Mesendoderm (in vitro differentiated cells): ENCODE data around the gene ADAM12.
"Not testable (repeated sequence)": the region's sequence is repeated elsewhere in the genome, so short reads cannot be mapped to it uniquely, and the experiment has no call there.

Source experiments
- DNase-seq: peaks from one replicate; pipeline ENCODE4 v3.0.0; 2013
- H2AK5ac ChIP-seq: 2 replicates; pipeline ENCODE4 v1.6.1; 2013; ENCODE audit warnings: low read length, inconsistent platforms
- H2BK120ac ChIP-seq: 2 replicates; pipeline ENCODE4 v1.6.1; 2013; ENCODE audit warnings: low read depth, mild to moderate bottlenecking, low read length, moderate library complexity, mixed read lengths
- H2BK15ac ChIP-seq: replicated peaks from 2 replicates; pipeline ENCODE4 v1.6.1; 2013; ENCODE audit warnings: low read depth, mild to moderate bottlenecking, moderate library complexity
- H2BK5ac ChIP-seq: 2 replicates; pipeline ENCODE4 v1.6.1; 2013; ENCODE audit warnings: low read length, inconsistent platforms
- H3K18ac ChIP-seq: 2 replicates; pipeline ENCODE4 v1.6.1; 2013; ENCODE audit warnings: mild to moderate bottlenecking, low read length, mixed read lengths
- H3K23ac ChIP-seq: one replicate; pipeline ENCODE4 v1.6.1; 2013; ENCODE audit warnings: low read length
- H3K27ac ChIP-seq: 2 replicates; pipeline ENCODE4 v1.5.1; 2013; ENCODE audit warnings: low read depth, mild to moderate bottlenecking, inconsistent platforms, low read length, moderate library complexity
- H3K27me3 ChIP-seq: 2 replicates; pipeline ENCODE4 v1.6.1; 2013; ENCODE audit warnings: low read length, control low read depth, mild to moderate bottlenecking, inconsistent platforms; ENCODE audit not compliant: insufficient read depth, poor library complexity
- H3K36me3 ChIP-seq: 2 replicates; pipeline ENCODE4 v1.6.1; 2013; ENCODE audit warnings: low read length, inconsistent platforms; ENCODE audit not compliant: control insufficient read depth, insufficient read depth
- H3K4ac ChIP-seq: one replicate; pipeline ENCODE4 v1.6.1; 2013; ENCODE audit warnings: low read depth, mild to moderate bottlenecking, low read length, moderate library complexity
- H3K4me1 ChIP-seq: 2 replicates; pipeline ENCODE4 v1.6.1; 2013; ENCODE audit warnings: low read depth, low read length, inconsistent platforms; ENCODE audit not compliant: control insufficient read depth
- H3K4me2 ChIP-seq: 2 replicates; pipeline ENCODE4 v1.6.1; 2013; ENCODE audit warnings: low read length
- H3K4me3 ChIP-seq: 2 replicates; pipeline ENCODE4 v1.5.1; 2013; ENCODE audit warnings: mild to moderate bottlenecking, low read length
- H3K56ac ChIP-seq: one replicate; pipeline ENCODE4 v1.6.1; 2013; ENCODE audit warnings: low read length
- H3K79me1 ChIP-seq: 2 replicates; pipeline ENCODE4 v1.6.1; 2013; ENCODE audit warnings: low read length, inconsistent platforms
- H3K79me2 ChIP-seq: 2 replicates; pipeline ENCODE4 v1.6.1; 2013; ENCODE audit warnings: mild to moderate bottlenecking, low read length; ENCODE audit not compliant: control insufficient read depth, insufficient read depth
- H3K9ac ChIP-seq: 2 replicates; pipeline ENCODE4 v1.6.1; 2013; ENCODE audit warnings: low read length, inconsistent platforms
- H4K5ac ChIP-seq: one replicate; pipeline ENCODE4 v1.6.1; 2013; ENCODE audit warnings: low read length
- H4K8ac ChIP-seq: one replicate; pipeline ENCODE4 v1.6.1; 2013; ENCODE audit warnings: low read depth, mild to moderate bottlenecking, control low read depth, low read length, moderate library complexity
- WGBS: extraction: QIAGEN DNeasy Blood & Tissue Kit; methylation state at CpG from one replicate; pipeline ENCODE4 v1.1.7; 2013; ENCODE audit warnings: low lambda C conversion rate, missing lambda C conversion rate; ENCODE audit not compliant: insufficient coverage; ENCODE audit errors: extremely low coverage; 5-methylcytosine and 5-hydroxymethylcytosine counted together

The ADAM12 gene

DNA sequence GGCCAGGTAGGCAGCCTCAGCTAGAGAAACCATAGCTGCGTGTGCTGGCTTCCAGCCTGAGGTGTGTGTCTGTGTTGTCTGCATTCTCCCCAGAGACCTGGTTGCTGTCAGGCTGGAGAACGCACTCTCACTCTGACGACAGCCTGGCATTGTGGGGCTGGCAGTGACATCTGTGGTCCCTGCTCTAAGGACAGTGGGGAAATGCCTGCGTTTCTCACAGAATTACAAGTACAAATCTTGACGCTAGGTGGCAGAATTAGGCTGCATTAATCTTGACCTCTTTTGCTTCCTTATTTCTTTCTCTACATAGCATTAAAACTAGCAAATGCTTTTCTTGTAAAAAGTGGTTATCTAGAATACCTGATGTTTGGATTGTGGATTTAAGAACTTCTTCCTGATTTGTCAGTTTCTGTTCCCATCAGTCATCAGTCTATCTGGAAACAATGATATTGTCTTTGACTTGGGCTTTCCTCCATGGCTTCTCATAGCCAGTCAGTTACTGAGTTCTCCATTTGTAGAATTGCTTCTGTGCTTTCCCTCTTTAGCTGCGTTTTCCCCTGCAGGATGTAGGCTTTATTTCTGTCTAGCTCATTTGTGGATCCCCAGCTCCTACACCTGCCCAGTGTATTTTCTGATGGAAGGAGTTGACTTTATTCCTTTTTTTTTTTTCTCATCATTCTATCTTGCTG is 405.9 kb downstream of the ADAM12 start:
- no peak overlapping the region for H3K4me3 ChIP-seq
- no peaks in the 10 kb centered on the region for H3K27me3 ChIP-seq
- H3K23ac ChIP-seq = no peak overlapping the region
- no peak overlapping the region for H2BK5ac ChIP-seq
- no peak overlapping the region for H3K18ac ChIP-seq
- no peak overlapping the region for H3K4ac ChIP-seq
- no peak overlapping the region for H3K56ac ChIP-seq
- H3K4me2 ChIP-seq = no peak overlapping the region
- no peaks in the 10 kb centered on the region for H3K79me1 ChIP-seq
- no CpG with 5 or more reads among the region's 6 CpGs for WGBS
- no peaks in the 10 kb centered on the region for H3K4me1 ChIP-seq
- no peak overlapping the region for H3K9ac ChIP-seq
- no peak overlapping the region for H2BK120ac ChIP-seq
- no peak overlapping the region for H2AK5ac ChIP-seq
- H3K27ac ChIP-seq = no peak overlapping the region
- H4K8ac ChIP-seq = no peak overlapping the region
- no peak overlapping the region for H2BK15ac ChIP-seq
- DNase-seq = peak; percentile 80
- no peak overlapping the region for H4K5ac ChIP-seq
- no peaks in the 10 kb centered on the region for H3K36me3 ChIP-seq
- H3K79me2 ChIP-seq = no peaks in the 10 kb centered on the region

- no peak overlapping the region for H3K18ac ChIP-seq
- no peak overlapping the region for H3K4me3 ChIP-seq
- no peak overlapping the region for H2AK5ac ChIP-seq
- no peak overlapping the region for H4K5ac ChIP-seq
- H2BK15ac ChIP-seq = no peak overlapping the region
- peaks cover 1% of the 10 kb centered on the region for H3K4me1 ChIP-seq
- H3K4me2 ChIP-seq = no peak overlapping the region
- H3K9ac ChIP-seq = no peak overlapping the region
- no peaks in the 10 kb centered on the region for H3K79me1 ChIP-seq
- DNase-seq = no peak
- H3K36me3 ChIP-seq = no peaks in the 10 kb centered on the region
- H3K23ac ChIP-seq = no peak overlapping the region
- H4K8ac ChIP-seq = no peak overlapping the region
- no peak overlapping the region for H2BK120ac ChIP-seq
- H3K56ac ChIP-seq = no peak overlapping the region
- H2BK5ac ChIP-seq = no peak overlapping the region
- no peaks in the 10 kb centered on the region for H3K27me3 ChIP-seq
- H3K4ac ChIP-seq = no peak overlapping the region
- no peak overlapping the region for H3K27ac ChIP-seq
- no CpG with 5 or more reads among the region's 6 CpGs for WGBS
- H3K79me2 ChIP-seq = no peaks in the 10 kb centered on the region
These were observed 407.7 kb downstream of the ADAM12 start for GRCh38 chr10:125980521-125981035.

DNA sequence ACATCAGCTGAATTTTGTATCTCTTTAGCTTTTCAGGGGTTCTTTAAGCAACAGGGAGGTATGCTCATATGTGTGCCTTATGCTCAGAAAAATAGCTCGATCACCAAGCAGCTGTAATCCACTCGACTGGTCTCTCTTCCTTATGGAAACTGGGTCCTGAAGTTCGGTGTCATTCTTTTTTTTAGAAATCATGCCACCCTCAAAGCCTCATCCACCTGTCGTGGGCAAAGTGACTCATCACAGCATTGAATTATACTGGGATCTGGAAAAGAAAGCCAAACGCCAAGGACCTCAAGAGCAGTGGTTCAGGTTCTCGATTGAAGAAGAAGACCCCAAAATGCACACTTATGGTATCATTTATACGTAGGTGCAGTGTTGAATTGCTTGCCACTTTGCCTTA is 408.3 kb downstream of the ADAM12 start:
- Histone ChIP-seq H2BK5ac (no peak overlapping the region), H3K79me2 (no peaks in the 10 kb centered on the region), H3K18ac (no peak overlapping the region), H4K8ac (no peak overlapping the region), H2AK5ac (no peak overlapping the region), H2BK15ac (no peak overlapping the region), H3K4me2 (no peak overlapping the region), H3K9ac (no peak overlapping the region), H3K27ac (no peak overlapping the region), H3K56ac (no peak overlapping the region), H3K4me3 (no peak overlapping the region), H3K4ac (no peak overlapping the region), H3K23ac (no peak overlapping the region), H4K5ac (no peak overlapping the region), H2BK120ac (no peak overlapping the region), H3K36me3 (no peaks in the 10 kb centered on the region), H3K79me1 (no peaks in the 10 kb centered on the region), H3K27me3 (no peaks in the 10 kb centered on the region), H3K4me1 (peaks cover 1% of the 10 kb centered on the region)
- DNase-seq = no peak
- no CpG with 5 or more reads among the region's 7 CpGs for WGBS

- Histone ChIP-seq H3K27ac (no peak overlapping the region), H3K4ac (peak overlapping the region; percentile 2), H3K4me1 (peaks cover 1% of the 10 kb centered on the region), H2BK120ac (no peak overlapping the region), H4K5ac (no peak overlapping the region), H3K9ac (no peak overlapping the region), H4K8ac (no peak overlapping the region), H3K4me2 (no peak overlapping the region), H3K23ac (no peak overlapping the region), H3K36me3 (no peaks in the 10 kb centered on the region), H2AK5ac (no peak overlapping the region), H2BK15ac (no peak overlapping the region), H3K79me2 (no peaks in the 10 kb centered on the region), H3K18ac (no peak overlapping the region), H3K79me1 (no peaks in the 10 kb centered on the region), H3K27me3 (no peaks in the 10 kb centered on the region), H3K4me3 (no peak overlapping the region), H3K56ac (peak overlapping the region; percentile 49), H2BK5ac (no peak overlapping the region)
- no CpG with 5 or more reads among the region's 6 CpGs for WGBS
- DNase-seq = peak; percentile 66
These were observed 411.2 kb downstream of the ADAM12 start for GRCh38 chr10:125976960-125977605.

GRCh38 chr10:125970077-125970630 is 418.1 kb downstream of the ADAM12 start:
- H3K56ac ChIP-seq, H2BK15ac ChIP-seq, H3K4ac ChIP-seq, H3K23ac ChIP-seq, H4K5ac ChIP-seq, H2AK5ac ChIP-seq, H4K8ac ChIP-seq, H3K79me1 ChIP-seq, H3K9ac ChIP-seq, H3K79me2 ChIP-seq, H2BK5ac ChIP-seq, H3K18ac ChIP-seq, H3K4me3 ChIP-seq, H3K27ac ChIP-seq, H3K4me1 ChIP-seq, H3K27me3 ChIP-seq, H3K4me2 ChIP-seq, H3K36me3 ChIP-seq, DNase-seq, H2BK120ac ChIP-seq: not testable (repeated sequence)
- no CpG with 5 or more reads among the region's 36 CpGs for WGBS
